Uterus (tissue), 4 donors: ENCODE data around the gene PGAP2. TPM values are rescaled to one million over a fixed set of nuclear protein-coding genes. Genes with fewer than 3 reads are reported as not detected.
"Not testable (repeated sequence)": the region's sequence is repeated elsewhere in the genome, so short reads cannot be mapped to it uniquely, and the experiment has no call there.

Source experiments
- DNase-seq, 2 donors: peaks; one replicate each; pipeline ENCODE4 v3.0.0-alpha.2; 2019 to 2020
- H3K27ac ChIP-seq, 2 donors: fragments of 200-600 bp; sonication (generic); 1 replicate in 1 of 2; 2 replicates in 1 of 2; pipeline ENCODE4 v1.5.1; 2016 to 2018
- H3K27me3 ChIP-seq, 2 donors: fragments of 200-600 bp; sonication (generic); one replicate each; pipeline ENCODE4 v1.5.1; 2018 to 2019; ENCODE audit warnings: control low read depth in 1 of 2
- H3K36me3 ChIP-seq, 2 donors: fragments of 200-600 bp; sonication (generic); one replicate each; pipeline ENCODE4 v1.5.1; 2019; ENCODE audit warnings: control low read depth in 1 of 2
- H3K4me1 ChIP-seq, 2 donors: fragments of 200-600 bp; sonication (generic); one replicate each; pipeline ENCODE4 v1.5.1; 2018 to 2019; ENCODE audit warnings: control low read depth in 1 of 2
- H3K4me3 ChIP-seq, 2 donors: fragments of 200-600 bp; sonication (generic); 1 replicate in 1 of 2; 2 replicates in 1 of 2; pipeline ENCODE4 v1.5.1; 2018 to 2019; ENCODE audit warnings: mild to moderate bottlenecking in 1 of 2
- H3K9me3 ChIP-seq, 2 donors: fragments of 200-600 bp; sonication (generic); one replicate each; pipeline ENCODE4 v1.5.1; 2019; ENCODE audit warnings: control low read depth in 1 of 2
- POLR2A ChIP-seq, 2 donors: fragments of 450-650 bp; IDR thresholded peaks; one replicate each; pipeline ENCODE4 v1.6.1; 2016; ENCODE audit warnings: antibody characterized with exemption in 2 of 2, mild to moderate bottlenecking in 1 of 2, moderate library complexity in 1 of 2
- intact Hi-C: fragments of 100-400 bp; cut with DNase I; formaldehyde crosslinking; loops from one replicate; pipeline ENCODE4 v1.15.1; 2023; ENCODE audit warnings: low total_unique reads
- total RNA-seq, 4 donors: library from RNA; depleted of rRNA in 3 of 4; stranded (reverse); fragments of >200 nt in 3 of 4; gene quantifications; one replicate each; pipeline versions ENCODE4 v1.1.0 to v1.2.4, GENCODE V29; 2014 to 2023
- TF ChIP-seq, protein P1 (sequence below), 4 experiments: fragments of 200-600 bp in 2 of 4; fragments of 450-650 bp in 2 of 4; sonication (generic) in 2 of 4; IDR thresholded peaks; one replicate each; pipeline ENCODE4 v1.5.1; 2016 to 2019; ENCODE audit warnings: antibody characterized with exemption in 4 of 4, mild to moderate bottlenecking in 2 of 4, moderate library complexity in 1 of 4
- donor health status: DM: yes; HTN: yes; CAD: no.

PGAP2 gene
- total RNA-seq, 4 donors from 2014 or later: 12.2 to 16.5 (median 13.8) TPM; not detected in 1

GRCh38 chr11:3857628-3858027, 49.3 kb downstream of the PGAP2 start:
- intact Hi-C loops: no loop called here
- peak overlapping the region in 1 of 2 donors; percentile 69 for H3K4me3 ChIP-seq
- TF ChIP-seq, protein P1, sequence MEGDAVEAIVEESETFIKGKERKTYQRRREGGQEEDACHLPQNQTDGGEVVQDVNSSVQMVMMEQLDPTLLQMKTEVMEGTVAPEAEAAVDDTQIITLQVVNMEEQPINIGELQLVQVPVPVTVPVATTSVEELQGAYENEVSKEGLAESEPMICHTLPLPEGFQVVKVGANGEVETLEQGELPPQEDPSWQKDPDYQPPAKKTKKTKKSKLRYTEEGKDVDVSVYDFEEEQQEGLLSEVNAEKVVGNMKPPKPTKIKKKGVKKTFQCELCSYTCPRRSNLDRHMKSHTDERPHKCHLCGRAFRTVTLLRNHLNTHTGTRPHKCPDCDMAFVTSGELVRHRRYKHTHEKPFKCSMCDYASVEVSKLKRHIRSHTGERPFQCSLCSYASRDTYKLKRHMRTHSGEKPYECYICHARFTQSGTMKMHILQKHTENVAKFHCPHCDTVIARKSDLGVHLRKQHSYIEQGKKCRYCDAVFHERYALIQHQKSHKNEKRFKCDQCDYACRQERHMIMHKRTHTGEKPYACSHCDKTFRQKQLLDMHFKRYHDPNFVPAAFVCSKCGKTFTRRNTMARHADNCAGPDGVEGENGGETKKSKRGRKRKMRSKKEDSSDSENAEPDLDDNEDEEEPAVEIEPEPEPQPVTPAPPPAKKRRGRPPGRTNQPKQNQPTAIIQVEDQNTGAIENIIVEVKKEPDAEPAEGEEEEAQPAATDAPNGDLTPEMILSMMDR (IDR thresholded peaks at IDR 0.05): no peak
- no peak for TF ChIP-seq POLR2A (IDR thresholded peaks at IDR 0.05)
- H3K27ac ChIP-seq: no peak overlapping the region
- H3K4me1 ChIP-seq: peaks cover 7% of the 10 kb centered on the region in 2 donors
- no peak for DNase-seq
- H3K27me3 ChIP-seq: no peaks in the 10 kb centered on the region
- H3K36me3 ChIP-seq: no peaks in the 10 kb centered on the region
- no peaks in the 10 kb centered on the region for H3K9me3 ChIP-seq

DNA sequence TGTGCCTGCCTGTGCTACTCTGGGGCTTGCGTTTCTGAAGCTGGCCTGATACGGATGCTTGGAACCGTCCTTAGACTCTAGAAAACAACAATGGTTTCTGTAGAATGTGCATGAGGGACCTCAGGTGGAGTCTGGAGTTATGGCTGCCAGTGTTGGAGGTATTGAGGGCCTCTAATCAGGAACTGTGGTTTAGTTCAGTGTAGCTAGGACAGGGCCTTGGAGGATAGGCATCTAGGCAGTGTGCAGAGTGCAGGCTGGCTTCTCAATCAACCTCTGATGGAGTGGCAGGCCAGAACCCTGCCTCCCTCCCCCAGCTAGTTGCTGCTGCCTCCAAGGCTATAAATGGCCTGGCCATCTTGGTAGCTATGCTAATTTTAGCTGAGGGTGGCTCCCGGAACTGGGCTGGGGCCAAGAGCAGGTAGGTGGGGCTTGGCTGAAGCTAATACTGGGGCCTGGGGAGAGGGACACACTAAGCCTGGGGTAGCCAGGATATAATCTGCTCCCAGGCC, 51.1 kb downstream of the PGAP2 start:
- Histone ChIP-seq H3K36me3 (no peaks in the 10 kb centered on the region), H3K27me3 (no peaks in the 10 kb centered on the region), H3K27ac (no peak overlapping the region), H3K9me3 (no peaks in the 10 kb centered on the region), H3K4me1 (peaks cover 7 to 12% of the 10 kb centered on the region in 2 donors), H3K4me3 (no peak overlapping the region)
- no peak for DNase-seq
- intact Hi-C loops: no loop called here
- TF ChIP-seq, protein P1 (IDR thresholded peaks at IDR 0.05): no peak
- no peak for TF ChIP-seq POLR2A (IDR thresholded peaks at IDR 0.05)

GRCh38 chr11:3860375-3860774, 52.0 kb downstream of the PGAP2 start:
- intact Hi-C loops: no loop called here
- DNase-seq: no peak
- Histone ChIP-seq H3K4me3 (no peak overlapping the region), H3K9me3 (no peaks in the 10 kb centered on the region), H3K36me3 (no peaks in the 10 kb centered on the region), H3K27ac (no peak overlapping the region), H3K4me1 (peaks cover 7 to 17% of the 10 kb centered on the region in 2 donors), H3K27me3 (no peaks in the 10 kb centered on the region)
- TF ChIP-seq, protein P1 (IDR thresholded peaks at IDR 0.05): no peak
- no peak for TF ChIP-seq POLR2A (IDR thresholded peaks at IDR 0.05)

GRCh38 chr11:3860898-3861393, 52.6 kb downstream of the PGAP2 start:
- peaks cover 7 to 17% of the 10 kb centered on the region in 2 donors for H3K4me1 ChIP-seq
- H3K36me3 ChIP-seq, H3K4me3 ChIP-seq, DNase-seq, H3K9me3 ChIP-seq, H3K27ac ChIP-seq, intact Hi-C loops, H3K27me3 ChIP-seq: not testable (repeated sequence)

DNA sequence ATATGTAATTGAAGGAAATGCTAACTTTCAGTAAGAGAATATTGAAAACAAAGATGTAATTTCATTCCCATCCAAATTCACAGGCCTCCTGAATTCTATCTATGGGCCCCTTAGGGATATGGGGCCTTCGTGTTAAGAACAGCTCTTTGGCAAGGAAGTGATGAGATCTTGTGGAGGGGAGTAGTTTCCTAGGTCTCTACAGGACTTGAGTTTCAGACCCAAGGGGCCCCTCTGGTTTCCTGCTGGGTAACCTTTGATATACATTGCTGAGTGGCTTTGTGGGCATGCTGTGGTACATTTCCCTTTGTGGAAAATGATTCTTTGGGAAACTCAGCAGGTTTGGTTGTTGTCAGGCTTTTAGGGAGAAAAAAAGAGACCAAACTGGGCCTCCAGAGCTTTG, 53.3 kb downstream of the PGAP2 start:
- no peaks in the 10 kb centered on the region for H3K27me3 ChIP-seq
- no peak for TF ChIP-seq POLR2A (IDR thresholded peaks at IDR 0.05)
- TF ChIP-seq, protein P1 (IDR thresholded peaks at IDR 0.05): no peak
- DNase-seq: no peak
- intact Hi-C loops: no loop called here
- H3K9me3 ChIP-seq: no peaks in the 10 kb centered on the region
- H3K36me3 ChIP-seq: no peaks in the 10 kb centered on the region
- H3K4me3 ChIP-seq: no peak overlapping the region
- H3K4me1 ChIP-seq: peaks cover 7 to 17% of the 10 kb centered on the region in 2 donors
- H3K27ac ChIP-seq: no peak overlapping the region
